HepG2 (cell line): ENCODE measurements around the gene CD14. TPM values are rescaled to one million over a fixed set of nuclear protein-coding genes. Genes with fewer than 3 reads are reported as not detected.

Experiments
- ATAD3A ChIP-seq: sonication (generic); formaldehyde crosslinking; IDR thresholded peaks from 2 replicates; pipeline ENCODE4 v1.4.0; 2020; ENCODE audit warnings: missing genetic modification reagents
- ESRRA ChIP-seq: sonication (generic); formaldehyde crosslinking; IDR thresholded peaks from 2 replicates; pipeline ENCODE4 v1.5.1; 2020; ENCODE audit warnings: mild to moderate bottlenecking, low read depth, missing genetic modification reagents
- FOXA3 ChIP-seq: IDR thresholded peaks from 2 replicates; pipeline ENCODE4 v1.6.1; 2016; ENCODE audit warnings: missing genetic modification reagents, missing compliant biosample characterization
- POLR2AphosphoS5 ChIP-seq: IDR thresholded peaks from 2 replicates; pipeline ENCODE4 v1.6.1; 2012; ENCODE audit warnings: low read depth, low read length
- PTBP1 ChIP-seq: fragments of 200-400 bp; formaldehyde crosslinking; IDR thresholded peaks from 2 replicates; pipeline ENCODE4 v1.6.1; 2018; ENCODE audit warnings: low read length, low read depth; ENCODE audit not compliant: poor library complexity, severe bottlenecking
- RBM22 ChIP-seq: fragments of 200-400 bp; formaldehyde crosslinking; optimal IDR thresholded peaks from 2 replicates; pipeline ENCODE3; 2017; ENCODE audit warnings: mild to moderate bottlenecking, low read length, moderate library complexity
- TEAD3 ChIP-seq: optimal IDR thresholded peaks from 2 replicates; pipeline ENCODE3; 2016; ENCODE audit warnings: borderline replicate concordance
- ZFP36L2 ChIP-seq: sonication (generic); formaldehyde crosslinking; IDR thresholded peaks from 2 replicates; pipeline ENCODE4 v1.4.0; 2020; ENCODE audit warnings: missing genetic modification reagents
- ZMYM2 ChIP-seq: sonication (generic); formaldehyde crosslinking; IDR thresholded peaks from 2 replicates; pipeline ENCODE4 v1.8.0; 2022; ENCODE audit warnings: mild to moderate bottlenecking, missing genetic modification reagents
- ZNF329 ChIP-seq: sonication (generic); formaldehyde crosslinking; IDR thresholded peaks from 2 replicates; pipeline ENCODE4 v1.9.0; 2021; ENCODE audit warnings: low read depth, mild to moderate bottlenecking, missing genetic modification reagents
- ZNF556 ChIP-seq: sonication (generic); formaldehyde crosslinking; IDR thresholded peaks from 2 replicates; pipeline ENCODE4 v1.4.0; 2020; ENCODE audit warnings: mild to moderate bottlenecking, missing genetic modification reagents, borderline replicate concordance
- ZNF660 ChIP-seq: sonication (generic); formaldehyde crosslinking; IDR thresholded peaks from 2 replicates; pipeline ENCODE4 v1.5.1; 2020; ENCODE audit warnings: mild to moderate bottlenecking, low read depth, missing genetic modification reagents, borderline replicate concordance
- polyA plus RNA-seq, 8 experiments: library from polyadenylated mRNA; depleted of rRNA in 3 of 8; stranded (reverse) in 7 of 8; unstranded in 1 of 8; fragments of >200 nt; fragmentation: Illumina TruSeq in 4 of 8; extraction: Trizol in 4 of 8; gene quantifications; 2 replicates each; pipeline versions ENCODE4 v1.2.1 to v1.2.3, GENCODE V29; 2011 to 2016; ENCODE audit warnings: low read depth in 4 of 8, missing spikeins in 1 of 8, mixed read lengths in 1 of 8; ENCODE audit not compliant: insufficient read depth in 1 of 8
- total RNA-seq, 5 experiments: library from RNA; depleted of rRNA; stranded (reverse); fragments of >200 nt; fragmentation: Illumina TruSeq; extraction: Trizol; gene quantifications; 2 replicates each; pipeline ENCODE4 v1.2.3, GENCODE V29; 2016; ENCODE audit warnings: low read depth in 1 of 5
- TF ChIP-seq, protein P1 (sequence below): sonication (generic); formaldehyde crosslinking; IDR thresholded peaks from 2 replicates; pipeline ENCODE4 v1.9.0; 2022; ENCODE audit warnings: missing genetic modification reagents, mild to moderate bottlenecking, borderline replicate concordance
- TF ChIP-seq, protein P2 (sequence below): IDR thresholded peaks from 2 replicates; pipeline ENCODE4 v1.6.1; 2012; ENCODE audit warnings: low read depth, low read length, improper control_type of control experiment
- TF ChIP-seq, protein P3 (sequence below), 2 experiments: sonication (generic) in 1 of 2; formaldehyde crosslinking in 1 of 2; IDR thresholded peaks; 2 replicates each; pipeline versions ENCODE4 v1.4.0 to v1.6.1; 2016 to 2020; ENCODE audit warnings: borderline replicate concordance in 1 of 2, low read depth in 1 of 2, mild to moderate bottlenecking in 1 of 2, missing genetic modification reagents in 1 of 2
- TF ChIP-seq, protein P4 (sequence below): sonication (generic); formaldehyde crosslinking; IDR thresholded peaks from 2 replicates; pipeline ENCODE4 v1.5.0; 2020; ENCODE audit warnings: mild to moderate bottlenecking, missing genetic modification reagents

The CD14 gene
- total and polyA plus RNA-seq, 2 of the 13 experiments (the other 11 are each of a cell fraction or from before 2014, with no cell fraction given) = 1.7 to 4.7 TPM

DNA sequence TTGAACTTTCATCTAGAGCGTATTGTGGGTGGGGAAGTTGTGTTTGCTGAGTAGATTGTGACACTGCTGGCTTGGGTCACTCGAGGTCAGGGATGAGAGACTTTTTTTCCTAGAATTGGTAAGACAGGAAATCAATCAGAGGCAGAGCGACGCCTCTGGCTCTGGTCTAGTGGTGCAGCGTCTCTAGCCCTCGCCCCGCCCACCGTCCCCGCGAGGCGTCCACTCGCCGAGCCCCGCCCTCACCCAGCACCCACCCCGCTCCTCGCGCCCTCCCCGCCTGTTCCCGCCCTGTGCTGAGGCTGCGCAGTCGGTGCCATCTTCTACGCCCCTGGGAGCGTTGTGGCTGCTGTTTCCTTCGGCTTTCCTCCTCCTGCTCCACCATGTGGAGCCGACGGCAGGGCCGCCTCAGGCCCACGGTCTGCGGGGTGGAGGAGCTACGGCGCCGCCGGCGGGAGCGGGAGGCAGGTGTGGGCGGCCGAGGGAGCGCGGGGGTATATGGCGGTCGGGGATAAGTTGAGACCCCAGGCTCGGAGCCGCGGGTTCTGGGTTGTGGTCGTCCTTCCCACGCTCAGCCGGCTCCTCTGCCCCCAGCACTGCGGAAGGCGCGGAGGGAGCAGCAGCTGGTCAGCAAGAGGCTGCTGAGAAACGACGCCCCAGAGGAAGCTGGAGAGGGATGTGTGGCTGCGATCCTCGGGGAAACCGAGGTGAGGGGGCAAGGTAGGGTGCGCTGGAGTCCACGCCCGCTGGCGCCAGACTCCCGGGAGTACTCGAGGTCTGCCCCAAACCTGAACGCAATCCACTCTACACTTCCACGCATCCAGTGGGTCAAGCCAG is 6.4 kb upstream of the CD14 start, which contains the start of gene TMCO6 (continued):
- TF ChIP-seq, protein P1, sequence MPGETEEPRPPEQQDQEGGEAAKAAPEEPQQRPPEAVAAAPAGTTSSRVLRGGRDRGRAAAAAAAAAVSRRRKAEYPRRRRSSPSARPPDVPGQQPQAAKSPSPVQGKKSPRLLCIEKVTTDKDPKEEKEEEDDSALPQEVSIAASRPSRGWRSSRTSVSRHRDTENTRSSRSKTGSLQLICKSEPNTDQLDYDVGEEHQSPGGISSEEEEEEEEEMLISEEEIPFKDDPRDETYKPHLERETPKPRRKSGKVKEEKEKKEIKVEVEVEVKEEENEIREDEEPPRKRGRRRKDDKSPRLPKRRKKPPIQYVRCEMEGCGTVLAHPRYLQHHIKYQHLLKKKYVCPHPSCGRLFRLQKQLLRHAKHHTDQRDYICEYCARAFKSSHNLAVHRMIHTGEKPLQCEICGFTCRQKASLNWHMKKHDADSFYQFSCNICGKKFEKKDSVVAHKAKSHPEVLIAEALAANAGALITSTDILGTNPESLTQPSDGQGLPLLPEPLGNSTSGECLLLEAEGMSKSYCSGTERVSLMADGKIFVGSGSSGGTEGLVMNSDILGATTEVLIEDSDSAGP (CRISPR knock-in tag) = peak; percentile 82; the same call in 1 of the 2 replicates
- TF ChIP-seq PTBP1 = peak; percentile 35
- no peak for TF ChIP-seq ZFP36L2 (CRISPR knock-in tag)
- peak; percentile 55; the same call in 1 of the 2 replicates for TF ChIP-seq ZNF660
- peak; percentile 20; the same call in 1 of the 2 replicates for TF ChIP-seq ZMYM2 (CRISPR knock-in tag)
- TF ChIP-seq ESRRA (CRISPR knock-in tag) = no peak
- TF ChIP-seq, protein P2, sequence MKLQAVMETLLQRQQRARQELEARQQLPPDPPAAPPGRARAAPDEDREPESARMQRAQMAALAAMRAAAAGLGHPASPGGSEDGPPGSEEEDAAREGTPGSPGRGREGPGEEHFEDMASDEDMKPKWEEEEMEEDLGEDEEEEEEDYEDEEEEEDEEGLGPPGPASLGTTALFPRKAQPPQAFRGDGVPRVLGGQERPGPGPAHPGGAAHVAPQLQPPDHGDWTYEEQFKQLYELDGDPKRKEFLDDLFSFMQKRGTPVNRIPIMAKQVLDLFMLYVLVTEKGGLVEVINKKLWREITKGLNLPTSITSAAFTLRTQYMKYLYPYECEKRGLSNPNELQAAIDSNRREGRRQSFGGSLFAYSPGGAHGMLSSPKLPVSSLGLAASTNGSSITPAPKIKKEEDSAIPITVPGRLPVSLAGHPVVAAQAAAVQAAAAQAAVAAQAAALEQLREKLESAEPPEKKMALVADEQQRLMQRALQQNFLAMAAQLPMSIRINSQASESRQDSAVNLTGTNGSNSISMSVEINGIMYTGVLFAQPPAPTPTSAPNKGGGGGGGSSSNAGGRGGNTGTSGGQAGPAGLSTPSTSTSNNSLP = peak; percentile 95
- TF ChIP-seq RBM22 = no peak
- TF ChIP-seq ZNF556 = peak; percentile 90
- TF ChIP-seq TEAD3 (CRISPR knock-in tag) = peak; percentile 39
- no peak for TF ChIP-seq ATAD3A
- TF ChIP-seq, protein P3, sequence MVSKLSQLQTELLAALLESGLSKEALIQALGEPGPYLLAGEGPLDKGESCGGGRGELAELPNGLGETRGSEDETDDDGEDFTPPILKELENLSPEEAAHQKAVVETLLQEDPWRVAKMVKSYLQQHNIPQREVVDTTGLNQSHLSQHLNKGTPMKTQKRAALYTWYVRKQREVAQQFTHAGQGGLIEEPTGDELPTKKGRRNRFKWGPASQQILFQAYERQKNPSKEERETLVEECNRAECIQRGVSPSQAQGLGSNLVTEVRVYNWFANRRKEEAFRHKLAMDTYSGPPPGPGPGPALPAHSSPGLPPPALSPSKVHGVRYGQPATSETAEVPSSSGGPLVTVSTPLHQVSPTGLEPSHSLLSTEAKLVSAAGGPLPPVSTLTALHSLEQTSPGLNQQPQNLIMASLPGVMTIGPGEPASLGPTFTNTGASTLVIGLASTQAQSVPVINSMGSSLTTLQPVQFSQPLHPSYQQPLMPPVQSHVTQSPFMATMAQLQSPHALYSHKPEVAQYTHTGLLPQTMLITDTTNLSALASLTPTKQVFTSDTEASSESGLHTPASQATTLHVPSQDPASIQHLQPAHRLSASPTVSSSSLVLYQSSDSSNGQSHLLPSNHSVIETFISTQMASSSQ (IDR thresholded peaks at IDR 0.05; ENCODE audit: low read depth) = no peak
- TF ChIP-seq, protein P3 (CRISPR knock-in tag; IDR thresholded peaks at IDR 0.05; ENCODE audit: borderline replicate concordance) = peak; percentile 44; the same call in 1 of the 2 replicates
- TF ChIP-seq FOXA3 (CRISPR knock-in tag) = peak; percentile 88
- TF ChIP-seq, protein P4, sequence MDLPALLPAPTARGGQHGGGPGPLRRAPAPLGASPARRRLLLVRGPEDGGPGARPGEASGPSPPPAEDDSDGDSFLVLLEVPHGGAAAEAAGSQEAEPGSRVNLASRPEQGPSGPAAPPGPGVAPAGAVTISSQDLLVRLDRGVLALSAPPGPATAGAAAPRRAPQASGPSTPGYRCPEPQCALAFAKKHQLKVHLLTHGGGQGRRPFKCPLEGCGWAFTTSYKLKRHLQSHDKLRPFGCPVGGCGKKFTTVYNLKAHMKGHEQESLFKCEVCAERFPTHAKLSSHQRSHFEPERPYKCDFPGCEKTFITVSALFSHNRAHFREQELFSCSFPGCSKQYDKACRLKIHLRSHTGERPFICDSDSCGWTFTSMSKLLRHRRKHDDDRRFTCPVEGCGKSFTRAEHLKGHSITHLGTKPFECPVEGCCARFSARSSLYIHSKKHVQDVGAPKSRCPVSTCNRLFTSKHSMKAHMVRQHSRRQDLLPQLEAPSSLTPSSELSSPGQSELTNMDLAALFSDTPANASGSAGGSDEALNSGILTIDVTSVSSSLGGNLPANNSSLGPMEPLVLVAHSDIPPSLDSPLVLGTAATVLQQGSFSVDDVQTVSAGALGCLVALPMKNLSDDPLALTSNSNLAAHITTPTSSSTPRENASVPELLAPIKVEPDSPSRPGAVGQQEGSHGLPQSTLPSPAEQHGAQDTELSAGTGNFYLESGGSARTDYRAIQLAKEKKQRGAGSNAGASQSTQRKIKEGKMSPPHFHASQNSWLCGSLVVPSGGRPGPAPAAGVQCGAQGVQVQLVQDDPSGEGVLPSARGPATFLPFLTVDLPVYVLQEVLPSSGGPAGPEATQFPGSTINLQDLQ (CRISPR knock-in tag) = no peak
- TF ChIP-seq POLR2AphosphoS5 = peak; percentile 85
- 0 out of 2 replicates have a peak, but pooled peaks have one; percentile 23 for TF ChIP-seq ZNF329 (CRISPR knock-in tag)
